IMR-90 (cell line): ENCODE data around the gene THADA. TPM values are rescaled to one million over a fixed set of nuclear protein-coding genes. Genes with fewer than 3 reads are reported as not detected.

Experiments
- ATAC-seq: fragments of 200-7000 bp; cut with Tn5 transposase; 2 replicates; pipeline ENCODE4 v1.9.1; 2020; ENCODE audit warnings: low read depth, mild to moderate bottlenecking, moderate library complexity
- BruUV-seq: library from RNA; stranded (reverse); fragments of 400-500 nt; replicated peaks from 2 replicates; lab custom pipeline; 2021; lab: Mats Ljungman, UMichigan
- CTCF ChIA-PET: fragments of 300-600 bp; formaldehyde crosslinking; extraction: SDS; loops from one replicate; lab custom pipeline; 2021; ENCODE audit warnings: antibody characterized with exemption; lab: Yijun Ruan, JAX
- POLR2A ChIA-PET: fragments of 300-600 bp; sonication (Branson Sonifier 250); formaldehyde crosslinking; loops from one replicate; lab custom pipeline; 2022; ENCODE audit warnings: antibody characterized with exemption; ENCODE audit not compliant: unreplicated experiment; lab: Charles Lee
- DNase-seq: peaks from one replicate; pipeline ENCODE4 v3.0.0; 2013
- H2AFZ ChIP-seq: replicated peaks from 2 replicates; pipeline ENCODE3; 2013; ENCODE audit warnings: low read length, mild to moderate bottlenecking; ENCODE audit not compliant: poor library complexity
- H2AK5ac ChIP-seq: 2 replicates; pipeline ENCODE4 v1.6.1; 2013; ENCODE audit warnings: low read depth, low read length, inconsistent platforms
- H2AK9ac ChIP-seq: replicated peaks from 2 replicates; pipeline ENCODE3; 2013; ENCODE audit warnings: mild to moderate bottlenecking, low read depth, low read length, moderate library complexity; ENCODE audit not compliant: poor library complexity
- H2BK120ac ChIP-seq: 2 replicates; pipeline ENCODE4 v1.6.1; 2013; ENCODE audit warnings: low read depth, low read length, inconsistent platforms
- H2BK15ac ChIP-seq: 3 replicates; pipeline ENCODE4 v1.6.1; 2013; ENCODE audit warnings: low read depth, low read length, inconsistent platforms
- H2BK20ac ChIP-seq: 2 replicates; pipeline ENCODE4 v1.6.1; 2013; ENCODE audit warnings: low read depth, mild to moderate bottlenecking, inconsistent platforms, low read length, moderate library complexity
- H2BK5ac ChIP-seq: 2 replicates; pipeline ENCODE4 v1.6.1; 2013; ENCODE audit warnings: mild to moderate bottlenecking, low read depth, low read length, inconsistent platforms; ENCODE audit not compliant: poor library complexity, severe bottlenecking
- H3K14ac ChIP-seq: replicated peaks from 2 replicates; pipeline ENCODE4 v1.6.1; 2013; ENCODE audit warnings: low read depth, low read length, inconsistent platforms
- H3K18ac ChIP-seq: 2 replicates; pipeline ENCODE4 v1.6.1; 2013; ENCODE audit warnings: low read depth, low read length, control low read depth
- H3K23ac ChIP-seq: 2 replicates; pipeline ENCODE4 v1.6.1; 2013; ENCODE audit warnings: low read depth, low read length, inconsistent platforms
- H3K27ac ChIP-seq: 2 replicates; pipeline ENCODE4 v1.5.1; 2013; ENCODE audit warnings: mild to moderate bottlenecking, control low read depth, low read length; ENCODE audit not compliant: insufficient read depth
- H3K27me3 ChIP-seq: 2 replicates; pipeline ENCODE4 v1.6.1; 2013; ENCODE audit warnings: low read length; ENCODE audit not compliant: control insufficient read depth, insufficient read depth
- H3K36me3 ChIP-seq: 2 replicates; pipeline ENCODE4 v1.6.1; 2013; ENCODE audit warnings: low read length, mixed read lengths; ENCODE audit not compliant: control insufficient read depth, insufficient read depth
- H3K4ac ChIP-seq: 2 replicates; pipeline ENCODE4 v1.6.1; 2013; ENCODE audit warnings: low read depth, low read length, inconsistent platforms
- H3K4me1 ChIP-seq: 2 replicates; pipeline ENCODE4 v1.6.1; 2013; ENCODE audit warnings: low read length, mixed read lengths; ENCODE audit not compliant: control insufficient read depth, insufficient read depth
- H3K4me2 ChIP-seq: 2 replicates; pipeline ENCODE4 v1.6.1; 2013; ENCODE audit warnings: low read depth, mild to moderate bottlenecking, control low read depth, low read length, moderate library complexity
- H3K4me3 ChIP-seq: 2 replicates; pipeline ENCODE4 v1.5.1; 2013; ENCODE audit warnings: low read depth, mild to moderate bottlenecking, control low read depth, low read length, moderate library complexity; ENCODE audit not compliant: insufficient read depth
- H3K56ac ChIP-seq: 2 replicates; pipeline ENCODE4 v1.6.1; 2013; ENCODE audit warnings: low read length, inconsistent platforms; ENCODE audit not compliant: insufficient read depth; ENCODE audit errors: extremely low read depth
- H3K79me1 ChIP-seq, 2 experiments: 2 replicates each; pipeline ENCODE4 v1.6.1; 2013; ENCODE audit warnings: low read length in 2 of 2, inconsistent platforms in 1 of 2, low read depth in 1 of 2
- H3K9ac ChIP-seq: 2 replicates; pipeline ENCODE4 v1.6.1; 2013; ENCODE audit warnings: low read depth, low read length, control low read depth
- H3K9me1 ChIP-seq: 2 replicates; pipeline ENCODE4 v1.6.1; 2013; ENCODE audit warnings: low read length, inconsistent platforms; ENCODE audit not compliant: insufficient read depth
- H3K9me3 ChIP-seq: 2 replicates; pipeline ENCODE4 v1.6.1; 2013; ENCODE audit warnings: low read length; ENCODE audit not compliant: control insufficient read depth, insufficient read depth
- H4K20me1 ChIP-seq: 2 replicates; pipeline ENCODE4 v1.6.1; 2013; ENCODE audit warnings: low read length, inconsistent platforms; ENCODE audit not compliant: insufficient read depth
- H4K5ac ChIP-seq: 2 replicates; pipeline ENCODE4 v1.6.1; 2013; ENCODE audit warnings: mild to moderate bottlenecking, low read depth, low read length, control low read depth
- H4K8ac ChIP-seq, 2 experiments: 2 replicates each; pipeline ENCODE4 v1.6.1; 2013; ENCODE audit warnings: low read depth in 2 of 2, low read length in 2 of 2, control low read depth in 1 of 2, inconsistent platforms in 1 of 2
- H4K91ac ChIP-seq: 2 replicates; pipeline ENCODE4 v1.6.1; 2013; ENCODE audit warnings: low read depth, low read length, inconsistent platforms; ENCODE audit not compliant: insufficient read depth
- CEBPB ChIP-seq: IDR thresholded peaks from 2 replicates; pipeline ENCODE4 v1.6.1; 2012; ENCODE audit warnings: low read depth, low read length, improper control_type of control experiment
- CHD1 ChIP-seq: IDR thresholded peaks from 2 replicates; pipeline ENCODE4 v1.6.1; 2012; ENCODE audit warnings: low read depth, low read length, improper control_type of control experiment
- MAZ ChIP-seq: IDR thresholded peaks from 2 replicates; pipeline ENCODE4 v1.6.1; 2012; ENCODE audit warnings: low read depth, mild to moderate bottlenecking, low read length, improper control_type of control experiment, moderate library complexity, borderline replicate concordance
- MXI1 ChIP-seq: IDR thresholded peaks from 2 replicates; pipeline ENCODE4 v1.6.1; 2012; ENCODE audit warnings: low read depth, mild to moderate bottlenecking, low read length, moderate library complexity, borderline replicate concordance
- WGBS, 2 experiments: methylation state at CpG; one replicate each; pipeline versions ENCODE4 v1.1.5 to v1.1.7; 2013; ENCODE audit warnings: missing lambda C conversion rate in 2 of 2; ENCODE audit not compliant: insufficient read length in 1 of 2; ENCODE audit errors: extremely low coverage in 2 of 2; 5-methylcytosine and 5-hydroxymethylcytosine counted together
- dilution Hi-C: fragments of 300-500 bp; cut with HindIII; formaldehyde crosslinking; loops from one replicate; pipeline ENCODE4 v1.14.3; 2018; ENCODE audit warnings: low sequenced_read_pairs; ENCODE audit not compliant: unreplicated experiment
- in situ Hi-C: fragments of 300-500 bp; cut with MboI; formaldehyde crosslinking; loops from 3 replicates; pipeline ENCODE4 v1.14.3; 2019; ENCODE audit warnings: low sequenced_read_pairs, inconsistent platforms, mixed read lengths
- intact Hi-C: fragments of 100-400 bp; cut with micrococcal nuclease; formaldehyde crosslinking; loops from 2 replicates; pipeline ENCODE4 v1.10.0; 2022
- polyA plus RNA-seq, 3 experiments: library from polyadenylated mRNA; depleted of rRNA; stranded (reverse); fragments of >200 nt; gene quantifications; 2 replicates each; pipeline ENCODE4 v1.2.3, GENCODE V29; 2012; ENCODE audit warnings: low replicate concordance in 1 of 3
- total RNA-seq: library from RNA; depleted of rRNA; stranded (reverse); fragments of >200 nt; gene quantifications from 2 replicates; pipeline ENCODE4 v1.2.3, GENCODE V29; 2012
- TF ChIP-seq, protein P1 (sequence below): conservative IDR thresholded peaks from 2 replicates; pipeline ENCODE4 v1.5.1; 2012; ENCODE audit warnings: mild to moderate bottlenecking, low read depth, low read length, improper control_type of control experiment

Gene THADA
- total and polyA plus RNA-seq, 2 of the 4 experiments (the other 2 are of a cell fraction): 10.5 to 21.3 TPM

DNA sequence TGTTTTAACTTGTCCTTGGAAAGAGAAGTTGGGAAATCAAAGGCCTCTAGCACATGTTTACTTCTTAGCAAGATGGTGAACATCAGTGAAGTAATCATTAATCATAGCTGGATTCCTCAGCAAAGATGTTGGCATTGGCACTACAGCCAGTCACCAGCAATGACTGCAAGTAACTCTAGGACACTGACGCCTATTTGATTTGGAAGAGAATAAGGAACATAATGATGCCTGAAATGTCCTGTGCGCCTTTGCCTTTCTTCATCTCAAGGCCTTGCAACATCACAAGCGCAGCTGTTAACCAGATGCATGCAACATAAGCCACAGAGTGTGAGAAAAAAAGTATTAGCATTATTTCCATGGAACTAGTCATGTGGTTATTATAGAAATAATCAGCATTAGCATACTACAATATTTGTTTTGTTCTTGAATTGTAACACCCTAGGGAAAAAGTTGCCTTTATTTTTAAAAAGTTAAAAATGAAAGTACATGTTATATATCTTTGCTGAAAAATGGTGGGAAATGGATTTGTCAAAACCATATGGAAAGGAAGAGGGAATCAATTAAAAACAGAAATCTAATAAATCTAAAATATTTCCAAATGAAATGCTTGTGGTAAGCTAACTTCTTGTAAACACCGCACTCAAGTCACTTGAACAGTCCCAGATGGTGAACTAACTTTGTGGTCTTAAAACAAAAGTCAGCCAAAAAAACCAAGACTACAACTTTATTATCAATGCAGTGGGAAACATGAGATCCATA, 55.6 kb downstream of the THADA start:
- H2BK5ac ChIP-seq: peak overlapping the region; percentile 72
- H2BK20ac ChIP-seq: peak overlapping the region; percentile 50; the same call in 1 of the 2 replicates
- dilution Hi-C loops (no loop called here), in situ Hi-C loops (no loop called here), intact Hi-C loops (loop anchor here (2.0 to 5.0 kb wide), 4 partner anchors 33 to 711 kb away; partner anchors contain the start of gene ZFP36L2)
- DNase-seq: peak; percentile 92
- ChIA-PET CTCF (interaction anchor here (1.3 to 1.7 kb wide), 2 partner anchors 21 to 55 kb away, joined by 3 to 6 read pairs; no protein-coding TSS in a partner anchor), POLR2A (interaction anchor here (0.5 kb wide), 1 partner anchor 11 kb away, joined by 3 read pairs; no protein-coding TSS in a partner anchor)
- H4K20me1 ChIP-seq: no peaks in the 10 kb centered on the region
- ATAC-seq: peak; percentile 82
- no peaks in the 10 kb centered on the region for H3K27me3 ChIP-seq
- 0 out of 2 replicates have a peak, but pooled peaks have one; percentile 19 for TF ChIP-seq MXI1
- TF ChIP-seq CEBPB: peak; percentile 87
- TF ChIP-seq CHD1: no peak
- TF ChIP-seq MAZ: no peak
- TF ChIP-seq, protein P1, sequence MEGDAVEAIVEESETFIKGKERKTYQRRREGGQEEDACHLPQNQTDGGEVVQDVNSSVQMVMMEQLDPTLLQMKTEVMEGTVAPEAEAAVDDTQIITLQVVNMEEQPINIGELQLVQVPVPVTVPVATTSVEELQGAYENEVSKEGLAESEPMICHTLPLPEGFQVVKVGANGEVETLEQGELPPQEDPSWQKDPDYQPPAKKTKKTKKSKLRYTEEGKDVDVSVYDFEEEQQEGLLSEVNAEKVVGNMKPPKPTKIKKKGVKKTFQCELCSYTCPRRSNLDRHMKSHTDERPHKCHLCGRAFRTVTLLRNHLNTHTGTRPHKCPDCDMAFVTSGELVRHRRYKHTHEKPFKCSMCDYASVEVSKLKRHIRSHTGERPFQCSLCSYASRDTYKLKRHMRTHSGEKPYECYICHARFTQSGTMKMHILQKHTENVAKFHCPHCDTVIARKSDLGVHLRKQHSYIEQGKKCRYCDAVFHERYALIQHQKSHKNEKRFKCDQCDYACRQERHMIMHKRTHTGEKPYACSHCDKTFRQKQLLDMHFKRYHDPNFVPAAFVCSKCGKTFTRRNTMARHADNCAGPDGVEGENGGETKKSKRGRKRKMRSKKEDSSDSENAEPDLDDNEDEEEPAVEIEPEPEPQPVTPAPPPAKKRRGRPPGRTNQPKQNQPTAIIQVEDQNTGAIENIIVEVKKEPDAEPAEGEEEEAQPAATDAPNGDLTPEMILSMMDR: no peak
- peak overlapping the region; percentile 40 for H2AFZ ChIP-seq
- no peaks in the 10 kb centered on the region for H3K79me1 ChIP-seq
- H2AK9ac ChIP-seq: peak overlapping the region; percentile 73
- no peaks in the 10 kb centered on the region for H3K9me3 ChIP-seq
- peak overlapping the region; percentile 38; the same call in 1 of the 2 replicates for H4K91ac ChIP-seq
- no peaks in the 10 kb centered on the region for H3K36me3 ChIP-seq
- peak overlapping the region; percentile 55; the same call in 1 of the 2 replicates for H2BK120ac ChIP-seq
- no peak overlapping the region for H3K56ac ChIP-seq
- peak overlapping the region; percentile 79 for H3K23ac ChIP-seq
- no peak overlapping the region for H3K4me3 ChIP-seq
- no peak overlapping the region for H3K9ac ChIP-seq
- H2BK15ac ChIP-seq: no peak overlapping the region
- peak overlapping the region; percentile 46 for H3K14ac ChIP-seq
- no peak overlapping the region for H2AK5ac ChIP-seq
- H3K27ac ChIP-seq: peak overlapping the region; percentile 40; the same call in 1 of the 2 replicates
- no peak overlapping the region for H4K5ac ChIP-seq
- peaks cover 9% of the 10 kb centered on the region for H3K9me1 ChIP-seq
- H3K4ac ChIP-seq: 0 out of 2 replicates have a peak overlapping the region, but pooled peaks have one; percentile 8
- H4K8ac ChIP-seq: peak overlapping the region in 1 of 2 experiments; percentile 10; a peak in 1 of 4 replicates
- 13% methylated on average over 1 of the region's 4 CpGs; no CpG with 5 or more reads in 1 of the 2 experiments for WGBS, 2 experiments
- peaks cover 7% of the 10 kb centered on the region for H3K4me1 ChIP-seq
- BruUV-seq: no TSS peak
- H3K18ac ChIP-seq: no peak overlapping the region
- peak overlapping the region; percentile 6 for H3K4me2 ChIP-seq
